ENCODE results near the gene CDC25B. TPM values are rescaled to one million over a fixed set of nuclear protein-coding genes. Genes with fewer than 3 reads are reported as not detected.

CDC25B gene
- total RNA-seq, 8 experiments from 2014 or later: 8.0 to 166 (median 22.8) TPM

Other genes with a start within 250 kb of the CDC25B start
- gene GFRA4, start 132.9 kb upstream of the CDC25B start, total RNA-seq: under 1 TPM in 1 of 8 experiments, not detected in 7; 0.14 TPM
- gene ADAM33, start 114.3 kb upstream of the CDC25B start, total RNA-seq: 10 to 100 TPM in 2 of 8 experiments, 1 to 10 TPM in 2, under 1 TPM in 3, not detected in 1; 0.17 to 62.3 (median 1.2) TPM
- gene SIGLEC1, start 83.7 kb upstream of the CDC25B start, total RNA-seq: under 1 TPM; 0.07 to 0.66 (median 0.31) TPM
- 10 to 100 TPM in 1 of 8 experiments, 1 to 10 TPM in 1, under 1 TPM in 6; 0.23 to 16.4 (median 0.53) TPM for gene HSPA12B, start 63.6 kb upstream of the CDC25B start, total RNA-seq
- 10 to 100 TPM; 18.1 to 60.6 (median 35.5) TPM for gene ADISSP, start 28.6 kb upstream of the CDC25B start, total RNA-seq
- 10 to 100 TPM in 1 of 8 experiments, 1 to 10 TPM in 1, under 1 TPM in 5, not detected in 1; 0.15 to 25.5 (median 0.71) TPM for gene SPEF1, start 14.9 kb upstream of the CDC25B start, total RNA-seq
- gene CENPB, start 9.6 kb upstream of the CDC25B start, total RNA-seq: 10 to 100 TPM; 18.1 to 69.4 (median 53.1) TPM
- 10 to 100 TPM in 4 of 8 experiments, 1 to 10 TPM in 4; 2.6 to 21.1 (median 10.4) TPM for gene AP5S1, start 24.2 kb downstream of the CDC25B start, total RNA-seq
- 10 to 100 TPM in 5 of 8 experiments, 1 to 10 TPM in 3; 5.9 to 38.8 (median 15.5) TPM for gene MAVS, start 50.5 kb downstream of the CDC25B start, total RNA-seq
- 10 to 100 TPM; 16.7 to 48.4 (median 33.5) TPM for gene PANK2, start 93.1 kb downstream of the CDC25B start, total RNA-seq
- gene RNF24, start 219.2 kb downstream of the CDC25B start, total RNA-seq: 10 to 100 TPM in 7 of 8 experiments, 1 to 10 TPM in 1; 9.3 to 28.8 (median 15.5) TPM